Central memory CD8-positive, alpha-beta T cell (primary cell): ENCODE measurements around the gene GDPD5.

Experiments
- ATAC-seq: fragments of 150-1000 bp; cut with Tn5 transposase; replicated peaks from 2 replicates; pipeline ENCODE4 v1.10.0; 2022; ENCODE audit warnings: mild to moderate bottlenecking, moderate FRiP score, moderate number of reproducible peaks; ENCODE audit not compliant: poor library complexity, severe bottlenecking; ENCODE audit errors: extremely low read depth
- DNase-seq, 2 donors: peaks; one replicate each; pipeline ENCODE4 v3.0.0; 2021; ENCODE audit warnings: low spot score in 2 of 2
- H3K27ac Mint-ChIP-seq: one replicate; pipeline ENCODE4 v1.8.0; 2022; ENCODE audit warnings: low read depth, mild to moderate bottlenecking, moderate library complexity, mixed read lengths
- H3K27me3 Mint-ChIP-seq: one replicate; pipeline ENCODE4 v1.8.0; 2022; ENCODE audit warnings: mixed read lengths
- H3K36me3 Mint-ChIP-seq: one replicate; pipeline ENCODE4 v1.8.0; 2022; ENCODE audit warnings: mild to moderate bottlenecking, moderate library complexity, mixed read lengths; ENCODE audit not compliant: insufficient read depth
- H3K4me1 Mint-ChIP-seq: one replicate; pipeline ENCODE4 v1.8.0; 2022; ENCODE audit warnings: mixed read lengths
- H3K4me3 Mint-ChIP-seq: one replicate; pipeline ENCODE4 v1.8.0; 2022; ENCODE audit warnings: mild to moderate bottlenecking, moderate library complexity, mixed read lengths
- H3K9me3 Mint-ChIP-seq: one replicate; pipeline ENCODE4 v1.8.0; 2022; ENCODE audit warnings: mixed read lengths

GDPD5 gene

GRCh38 chr11:75481223-75481921 lies 44.4 kb downstream of the GDPD5 start:
- Mint-ChIP-seq H3K4me3 (no peak overlapping the region), H3K27me3 (no peaks in the 10 kb centered on the region), H3K4me1 (peaks cover 12% of the 10 kb centered on the region), H3K36me3 (no peaks in the 10 kb centered on the region), H3K27ac (no peak overlapping the region), H3K9me3 (no peaks in the 10 kb centered on the region)
- ATAC-seq (no peak), DNase-seq (no peak)

- Mint-ChIP-seq H3K36me3 (peaks cover 2% of the 10 kb centered on the region), H3K27ac (no peak overlapping the region), H3K4me3 (no peak overlapping the region), H3K27me3 (no peaks in the 10 kb centered on the region), H3K4me1 (peaks cover 21% of the 10 kb centered on the region), H3K9me3 (no peaks in the 10 kb centered on the region)
- ATAC-seq = no peak
- no peak for DNase-seq
These were observed 45.3 kb downstream of the GDPD5 start for GRCh38 chr11:75480185-75481175.

GRCh38 chr11:75479597-75480145 lies 46.1 kb downstream of the GDPD5 start:
- no peak for ATAC-seq
- peaks cover 29% of the 10 kb centered on the region for H3K4me1 Mint-ChIP-seq
- H3K4me3 Mint-ChIP-seq = no peak overlapping the region
- H3K27me3 Mint-ChIP-seq = no peaks in the 10 kb centered on the region
- peaks cover 2% of the 10 kb centered on the region for H3K36me3 Mint-ChIP-seq
- H3K9me3 Mint-ChIP-seq = no peaks in the 10 kb centered on the region
- H3K27ac Mint-ChIP-seq = no peak overlapping the region
- no peak for DNase-seq

- DNase-seq (no peak), ATAC-seq (no peak)
- Mint-ChIP-seq H3K36me3 (peaks cover 2% of the 10 kb centered on the region), H3K4me3 (no peak overlapping the region), H3K9me3 (no peaks in the 10 kb centered on the region), H3K27ac (no peak overlapping the region), H3K4me1 (peaks cover 35% of the 10 kb centered on the region), H3K27me3 (no peaks in the 10 kb centered on the region)
These were observed 46.8 kb downstream of the GDPD5 start for GRCh38 chr11:75478783-75479596.

GRCh38 chr11:75477614-75477935 lies 48.2 kb downstream of the GDPD5 start:
- Mint-ChIP-seq H3K4me3 (no peak overlapping the region), H3K4me1 (peaks cover 29% of the 10 kb centered on the region), H3K27ac (peak overlapping the region; percentile 56), H3K9me3 (no peaks in the 10 kb centered on the region), H3K36me3 (peaks cover 3% of the 10 kb centered on the region), H3K27me3 (no peaks in the 10 kb centered on the region)
- ATAC-seq (no peak), DNase-seq (no peak)

GRCh38 chr11:75476739-75477613 lies 48.8 kb downstream of the GDPD5 start:
- no peak overlapping the region for H3K4me3 Mint-ChIP-seq
- H3K4me1 Mint-ChIP-seq = peaks cover 29% of the 10 kb centered on the region
- no peaks in the 10 kb centered on the region for H3K9me3 Mint-ChIP-seq
- no peak for ATAC-seq
- H3K27me3 Mint-ChIP-seq = no peaks in the 10 kb centered on the region
- peaks cover 3% of the 10 kb centered on the region for H3K36me3 Mint-ChIP-seq
- H3K27ac Mint-ChIP-seq = peak overlapping the region; percentile 56
- no peak for DNase-seq

- DNase-seq (no peak), ATAC-seq (peak; percentile 62)
- H3K9me3 Mint-ChIP-seq = no peaks in the 10 kb centered on the region
- no peaks in the 10 kb centered on the region for H3K27me3 Mint-ChIP-seq
- H3K36me3 Mint-ChIP-seq = peaks cover 3% of the 10 kb centered on the region
- peaks cover 29% of the 10 kb centered on the region for H3K4me1 Mint-ChIP-seq
- H3K4me3 Mint-ChIP-seq = peak overlapping the region; percentile 1
- peak overlapping the region; percentile 69 for H3K27ac Mint-ChIP-seq
These were observed 49.7 kb downstream of the GDPD5 start for GRCh38 chr11:75475767-75476650.

- Mint-ChIP-seq H3K27ac (peak overlapping the region; percentile 69), H3K4me1 (peaks cover 29% of the 10 kb centered on the region), H3K36me3 (peaks cover 3% of the 10 kb centered on the region), H3K9me3 (no peaks in the 10 kb centered on the region), H3K4me3 (peak overlapping the region; percentile 1), H3K27me3 (no peaks in the 10 kb centered on the region)
- ATAC-seq = peak; percentile 80
- peak in 1 of 2 donors; percentile 41 for DNase-seq
These were observed 50.6 kb downstream of the GDPD5 start for GRCh38 chr11:75474878-75475766.

GRCh38 chr11:75474240-75474639 lies 51.5 kb downstream of the GDPD5 start:
- no peak overlapping the region for H3K4me3 Mint-ChIP-seq
- no peak for ATAC-seq
- no peaks in the 10 kb centered on the region for H3K27me3 Mint-ChIP-seq
- H3K27ac Mint-ChIP-seq = peak overlapping the region; percentile 69
- peaks cover 3% of the 10 kb centered on the region for H3K36me3 Mint-ChIP-seq
- H3K4me1 Mint-ChIP-seq = peaks cover 29% of the 10 kb centered on the region
- no peak for DNase-seq
- H3K9me3 Mint-ChIP-seq = no peaks in the 10 kb centered on the region

GRCh38 chr11:75473684-75474083 lies 52.1 kb downstream of the GDPD5 start:
- DNase-seq = no peak
- Mint-ChIP-seq H3K4me3 (no peak overlapping the region), H3K9me3 (no peaks in the 10 kb centered on the region), H3K27ac (peak overlapping the region; percentile 29), H3K4me1 (peaks cover 29% of the 10 kb centered on the region), H3K27me3 (no peaks in the 10 kb centered on the region), H3K36me3 (peaks cover 6% of the 10 kb centered on the region)
- no peak for ATAC-seq
